GM18873 (cell line): ENCODE data around the gene FJX1.
"Not testable (repeated sequence)": the region's sequence is repeated elsewhere in the genome, so short reads cannot be mapped to it uniquely, and the experiment has no call there.

Experiments used
- ATAC-seq: cut with Tn5 transposase; IDR thresholded peaks from one replicate; pipeline ENCODE4 v1.9.1; 2021; ENCODE audit warnings: mild to moderate bottlenecking, moderate library complexity, moderate number of reproducible peaks; ENCODE audit not compliant: unreplicated experiment, low FRiP score

Gene FJX1

GRCh38 chr11:35629914-35630313 is 11.7 kb downstream of the FJX1 start:
- no peak for ATAC-seq

GRCh38 chr11:35631891-35632290 is 13.6 kb downstream of the FJX1 start:
- no peak for ATAC-seq

GRCh38 chr11:35632301-35632700 is 14.0 kb downstream of the FJX1 start:
- ATAC-seq: no peak

GRCh38 chr11:35633827-35634423 is 15.7 kb downstream of the FJX1 start:
- ATAC-seq: no peak

GRCh38 chr11:35635933-35636332 is 17.7 kb downstream of the FJX1 start:
- no peak for ATAC-seq

- ATAC-seq: no peak
These were observed 21.4 kb downstream of the FJX1 start for GRCh38 chr11:35639591-35640179.

- no peak for ATAC-seq
These were observed 23.1 kb downstream of the FJX1 start for GRCh38 chr11:35641171-35641897.

- no peak for ATAC-seq
These were observed 23.7 kb downstream of the FJX1 start for GRCh38 chr11:35641964-35642363.

GRCh38 chr11:35647421-35648093 is 29.3 kb downstream of the FJX1 start:
- no peak for ATAC-seq

- ATAC-seq: no peak
These were observed 31.7 kb downstream of the FJX1 start for GRCh38 chr11:35650006-35650405.

- ATAC-seq: no peak
These were observed 32.2 kb downstream of the FJX1 start for GRCh38 chr11:35650467-35650866.

GRCh38 chr11:35651263-35651662 is 33.0 kb downstream of the FJX1 start:
- ATAC-seq: no peak

- not testable (repeated sequence) for ATAC-seq
These were observed 34.5 kb downstream of the FJX1 start for GRCh38 chr11:35652786-35653185.

GRCh38 chr11:35654711-35655110 is 36.5 kb downstream of the FJX1 start:
- ATAC-seq: no peak

- ATAC-seq: no peak
These were observed 37.0 kb downstream of the FJX1 start for GRCh38 chr11:35655254-35655653.

- no peak for ATAC-seq
These were observed 37.6 kb downstream of the FJX1 start for GRCh38 chr11:35655856-35656255.

- ATAC-seq: no peak
These were observed 40.0 kb downstream of the FJX1 start for GRCh38 chr11:35658020-35658948.

GRCh38 chr11:35661534-35661933 is 43.3 kb downstream of the FJX1 start:
- ATAC-seq: no peak

- peak; percentile 39 for ATAC-seq
These were observed 43.9 kb downstream of the FJX1 start for GRCh38 chr11:35662061-35662648.
